PC-9 (cell line): ENCODE measurements around the gene IRF9.

Experiments used
- EZH2 ChIP-seq: fragments of 200-600 bp; sonication (generic); IDR thresholded peaks from 2 replicates; pipeline ENCODE4 v1.8.0; 2017; ENCODE audit warnings: antibody characterized with exemption, low read depth
- TF ChIP-seq, protein P1 (sequence below): fragments of 200-600 bp; sonication (generic); conservative IDR thresholded peaks from 2 replicates; pipeline ENCODE4 v1.6.1; 2017; ENCODE audit warnings: mixed run types, antibody characterized with exemption, mild to moderate bottlenecking, moderate library complexity

DNA sequence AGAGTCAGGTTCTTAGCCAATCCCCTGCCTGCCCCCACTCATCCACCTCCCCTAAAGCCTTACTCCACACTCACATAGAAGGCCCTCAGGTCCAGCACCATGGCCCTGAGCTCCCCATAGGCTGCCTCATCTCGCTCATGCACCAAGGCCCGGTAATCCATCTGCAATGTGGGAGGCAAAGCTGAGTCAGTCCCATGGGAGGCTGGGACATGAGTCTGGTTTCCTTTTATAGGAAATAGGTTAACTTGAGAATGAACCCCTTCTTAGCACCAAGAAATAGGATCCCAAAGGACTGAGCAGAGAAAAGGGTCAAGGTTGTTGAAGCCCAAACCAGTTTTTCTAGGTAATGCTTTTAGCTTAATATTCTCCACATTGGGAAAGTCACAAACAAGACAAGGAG is 17.6 kb upstream of the IRF9 start:
- TF ChIP-seq, protein P1, sequence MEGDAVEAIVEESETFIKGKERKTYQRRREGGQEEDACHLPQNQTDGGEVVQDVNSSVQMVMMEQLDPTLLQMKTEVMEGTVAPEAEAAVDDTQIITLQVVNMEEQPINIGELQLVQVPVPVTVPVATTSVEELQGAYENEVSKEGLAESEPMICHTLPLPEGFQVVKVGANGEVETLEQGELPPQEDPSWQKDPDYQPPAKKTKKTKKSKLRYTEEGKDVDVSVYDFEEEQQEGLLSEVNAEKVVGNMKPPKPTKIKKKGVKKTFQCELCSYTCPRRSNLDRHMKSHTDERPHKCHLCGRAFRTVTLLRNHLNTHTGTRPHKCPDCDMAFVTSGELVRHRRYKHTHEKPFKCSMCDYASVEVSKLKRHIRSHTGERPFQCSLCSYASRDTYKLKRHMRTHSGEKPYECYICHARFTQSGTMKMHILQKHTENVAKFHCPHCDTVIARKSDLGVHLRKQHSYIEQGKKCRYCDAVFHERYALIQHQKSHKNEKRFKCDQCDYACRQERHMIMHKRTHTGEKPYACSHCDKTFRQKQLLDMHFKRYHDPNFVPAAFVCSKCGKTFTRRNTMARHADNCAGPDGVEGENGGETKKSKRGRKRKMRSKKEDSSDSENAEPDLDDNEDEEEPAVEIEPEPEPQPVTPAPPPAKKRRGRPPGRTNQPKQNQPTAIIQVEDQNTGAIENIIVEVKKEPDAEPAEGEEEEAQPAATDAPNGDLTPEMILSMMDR: no peak
- no peak for TF ChIP-seq EZH2
